HCT116 (cell line): ENCODE measurements around the gene PRSS2.

ENCODE experiments used
- CEBPB ChIP-seq: IDR thresholded peaks from 2 replicates; pipeline ENCODE4 v1.6.1; 2012; ENCODE audit warnings: low read depth
- CTCF ChIP-seq, 3 experiments: fragments of 200-600 bp in 1 of 3; sonication (generic) in 1 of 3; IDR thresholded peaks in 2 of 3; conservative IDR thresholded peaks in 1 of 3; 2 replicates each; pipeline ENCODE4 v1.5.1; 2012 to 2017; ENCODE audit warnings: low read depth in 2 of 3, low read length in 2 of 3, antibody characterized with exemption in 1 of 3, borderline replicate concordance in 1 of 3, control low read depth in 1 of 3, mild to moderate bottlenecking in 1 of 3, mixed read lengths in 1 of 3, mixed run types in 1 of 3, moderate library complexity in 1 of 3; ENCODE audit not compliant: insufficient read depth in 1 of 3
- EGR1 ChIP-seq: IDR thresholded peaks from 2 replicates; pipeline ENCODE4 v1.6.1; 2012; ENCODE audit warnings: low read depth
- POLR2A ChIP-seq: IDR thresholded peaks from 2 replicates; pipeline ENCODE4 v1.7.0; 2011; ENCODE audit warnings: borderline replicate concordance; ENCODE audit not compliant: insufficient read depth, insufficient read length; ENCODE audit errors: extremely low read depth
- POLR2AphosphoS5 ChIP-seq: IDR thresholded peaks from 2 replicates; pipeline ENCODE4 v1.6.1; 2011; ENCODE audit warnings: mild to moderate bottlenecking, low read depth, low read length, moderate library complexity
- SIN3A ChIP-seq: IDR thresholded peaks from 2 replicates; pipeline ENCODE4 v1.6.1; 2012; ENCODE audit warnings: low read depth
- SRF ChIP-seq: IDR thresholded peaks from 2 replicates; pipeline ENCODE4 v1.6.1; 2012; ENCODE audit warnings: low read depth
- ZBTB33 ChIP-seq: IDR thresholded peaks from 2 replicates; pipeline ENCODE4 v1.6.1; 2011; ENCODE audit warnings: mild to moderate bottlenecking, low read length, moderate library complexity; ENCODE audit not compliant: insufficient replicate concordance; ENCODE audit errors: extremely low read depth

- TF ChIP-seq SRF = no peak
- no peak for TF ChIP-seq CTCF (IDR thresholded peaks at IDR 0.05 in 2 of 3, conservative IDR thresholded peaks at IDR 0.05 in 1 of 3; ENCODE audit: borderline replicate concordance in 1 of 3, insufficient read depth in 1 of 3, low read depth in 2 of 3, low read length in 2 of 3)
- TF ChIP-seq POLR2A = no peak
- no peak for TF ChIP-seq EGR1
- no peak for TF ChIP-seq SIN3A
- TF ChIP-seq ZBTB33 = no peak
- no peak for TF ChIP-seq POLR2AphosphoS5
- TF ChIP-seq CEBPB = no peak
These were observed 41.9 kb downstream of the PRSS2 start for GRCh38 chr7:142812437-142813215.
